HCT116 (cell line): ENCODE data around the gene NR2F2. TPM values are rescaled to one million over a fixed set of nuclear protein-coding genes. Genes with fewer than 3 reads are reported as not detected.

ENCODE experiments used
- ATAC-seq: fragments of 200-7000 bp; cut with Tn5 transposase; 2 replicates; pipeline ENCODE4 v1.9.1; 2020; ENCODE audit warnings: mild to moderate bottlenecking, moderate library complexity
- BruUV-seq: library from RNA; stranded (reverse); fragments of 400-500 nt; replicated peaks from 2 replicates; lab custom pipeline; 2021; lab: Mats Ljungman, UMichigan
- CTCF ChIA-PET: fragments of 300-600 bp; sonication (Branson Sonifier 250); formaldehyde crosslinking; loops from one replicate; lab custom pipeline; 2021; ENCODE audit warnings: antibody characterized with exemption; lab: Charles Lee
- POLR2A ChIA-PET: fragments of 300-600, 350-600 bp; sonication (Branson Sonifier 250); formaldehyde crosslinking; loops from one replicate; lab custom pipeline; 2021; ENCODE audit warnings: antibody characterized with exemption; lab: Charles Lee
- RAD21 ChIA-PET, 2 experiments: fragments of 300-600 bp; sonication (Branson Sonifier 250); formaldehyde crosslinking; loops; one replicate each; lab custom pipeline; 2023; ENCODE audit warnings: low total read pairs in 2 of 2; ENCODE audit not compliant: uncharacterized antibody in 2 of 2, unreplicated experiment in 2 of 2, low non-redundant PET in 1 of 2; lab: Charles Lee
- DNase-seq: peaks from one replicate; pipeline ENCODE4 v3.0.0-alpha.2; 2010; ENCODE audit warnings: low read depth, low spot score
- H2AFZ ChIP-seq: fragments of 200-600 bp; shearing (Covaris generic), sonication (generic); 2 replicates; pipeline ENCODE4 v1.6.1; 2017; ENCODE audit warnings: low read depth, mixed run types, mixed read lengths, antibody characterized with exemption, low read length; ENCODE audit not compliant: poor library complexity, severe bottlenecking
- H3K27ac ChIP-seq: 2 replicates; pipeline ENCODE4 v1.5.1; 2012; ENCODE audit warnings: low read depth, low read length
- H3K27me3 ChIP-seq: fragments of 200-600 bp; sonication (generic); 2 replicates; pipeline ENCODE4 v1.6.1; 2016; ENCODE audit warnings: mixed run types, low read length, mixed read lengths; ENCODE audit not compliant: insufficient read depth
- H3K36me3 ChIP-seq, 2 experiments: fragments of 200-500 bp in 1 of 2; fragments of 200-600 bp in 1 of 2; sonication (Bioruptor generic) in 1 of 2; sonication (generic) in 1 of 2; 2 replicates each; pipeline versions ENCODE4 v1.5.1 to v1.6.1; 2014 to 2016; ENCODE audit warnings: low read length in 2 of 2, inconsistent platforms in 1 of 2, mixed read lengths in 1 of 2, mixed run types in 1 of 2; ENCODE audit not compliant: insufficient read depth in 2 of 2, control insufficient read depth in 1 of 2
- H3K4me1 ChIP-seq, 2 experiments: fragments of 200-600 bp in 1 of 2; sonication (generic) in 1 of 2; 2 replicates each; pipeline versions ENCODE4 v1.5.1 to v1.6.1; 2012 to 2017; ENCODE audit warnings: low read length in 2 of 2, inconsistent platforms in 1 of 2, mild to moderate bottlenecking in 1 of 2, mixed read lengths in 1 of 2, mixed run types in 1 of 2, moderate library complexity in 1 of 2; ENCODE audit not compliant: insufficient read depth in 2 of 2, control insufficient read depth in 1 of 2
- H3K4me2 ChIP-seq: fragments of 200-600 bp; sonication (generic); 2 replicates; pipeline ENCODE4 v1.6.1; 2017; ENCODE audit warnings: mixed run types, low read length, mixed read lengths
- H3K4me3 ChIP-seq, 2 experiments: fragments of 200-600 bp in 1 of 2; sonication (generic) in 1 of 2; replicated peaks in 1 of 2; 2 replicates each; pipeline ENCODE4 v1.5.1; 2011 to 2016; ENCODE audit warnings: low read length in 2 of 2, control low read depth in 1 of 2, low read depth in 1 of 2, mild to moderate bottlenecking in 1 of 2, mixed read lengths in 1 of 2, mixed run types in 1 of 2
- H3K79me2 ChIP-seq: fragments of 200-600 bp; sonication (generic); 2 replicates; pipeline ENCODE4 v1.6.1; 2017; ENCODE audit warnings: mild to moderate bottlenecking, mixed run types, low read length, moderate library complexity, mixed read lengths; ENCODE audit not compliant: insufficient read depth
- H3K9ac ChIP-seq: fragments of 200-600 bp; sonication (generic); 2 replicates; pipeline ENCODE4 v1.6.1; 2016; ENCODE audit warnings: low read length, mixed read lengths
- H3K9me2 ChIP-seq: fragments of 200-600 bp; sonication (generic), shearing (Covaris generic); 2 replicates; pipeline ENCODE4 v1.6.1; 2017; ENCODE audit warnings: mixed run types, mild to moderate bottlenecking, moderate library complexity; ENCODE audit not compliant: insufficient read depth
- H3K9me3 ChIP-seq, 2 experiments: fragments of 200-500 bp in 1 of 2; fragments of 200-600 bp in 1 of 2; sonication (Bioruptor generic) in 1 of 2; sonication (generic) in 1 of 2; 2 replicates each; pipeline ENCODE4 v1.6.1; 2014 to 2017; ENCODE audit warnings: low read length in 2 of 2, mixed read lengths in 2 of 2, inconsistent platforms in 1 of 2, low read depth in 1 of 2, mild to moderate bottlenecking in 1 of 2, mixed run types in 1 of 2, moderate library complexity in 1 of 2; ENCODE audit not compliant: control insufficient read depth in 1 of 2, insufficient read depth in 1 of 2
- H4K20me1 ChIP-seq: fragments of 200-600 bp; sonication (generic), shearing (Covaris generic); 2 replicates; pipeline ENCODE4 v1.6.1; 2017; ENCODE audit warnings: mixed run types, mild to moderate bottlenecking, moderate library complexity; ENCODE audit not compliant: insufficient read depth
- CEBPB ChIP-seq: IDR thresholded peaks from 2 replicates; pipeline ENCODE4 v1.6.1; 2012; ENCODE audit warnings: low read depth
- EGR1 ChIP-seq: IDR thresholded peaks from 2 replicates; pipeline ENCODE4 v1.6.1; 2012; ENCODE audit warnings: low read depth
- POLR2AphosphoS5 ChIP-seq: IDR thresholded peaks from 2 replicates; pipeline ENCODE4 v1.6.1; 2011; ENCODE audit warnings: mild to moderate bottlenecking, low read depth, low read length, moderate library complexity
- RAD21 ChIP-seq: IDR thresholded peaks from 2 replicates; pipeline ENCODE4 v1.6.1; 2012; ENCODE audit warnings: low read depth, mild to moderate bottlenecking
- SP1 ChIP-seq: IDR thresholded peaks from 2 replicates; pipeline ENCODE4 v1.6.1; 2012; ENCODE audit warnings: low read depth
- TCF7L2 ChIP-seq: IDR thresholded peaks from 2 replicates; pipeline ENCODE4 v1.7.0; 2011; ENCODE audit warnings: borderline replicate concordance, inconsistent platforms; ENCODE audit not compliant: insufficient read depth, insufficient read length; ENCODE audit errors: extremely low read depth
- YY1 ChIP-seq: IDR thresholded peaks from 2 replicates; pipeline ENCODE4 v1.6.1; 2011; ENCODE audit warnings: low read length, low read depth, moderate library complexity, mild to moderate bottlenecking; ENCODE audit not compliant: insufficient replicate concordance; ENCODE audit errors: extremely low read depth
- intact Hi-C: fragments of 100-400 bp; cut with micrococcal nuclease; formaldehyde crosslinking; loops from 2 replicates; pipeline ENCODE4 v1.10.0; 2022
- total RNA-seq: library from RNA; stranded (reverse); gene quantifications from one replicate; pipeline ENCODE4 v1.2.1, GENCODE V29; 2021; ENCODE audit not compliant: unreplicated experiment
- TF ChIP-seq, protein P1 (sequence below): IDR thresholded peaks from 2 replicates; pipeline ENCODE4 v1.6.1; 2012; ENCODE audit warnings: low read depth

Gene NR2F2
- total RNA-seq, 1 experiment from 2014 or later = 61.4 TPM

DNA sequence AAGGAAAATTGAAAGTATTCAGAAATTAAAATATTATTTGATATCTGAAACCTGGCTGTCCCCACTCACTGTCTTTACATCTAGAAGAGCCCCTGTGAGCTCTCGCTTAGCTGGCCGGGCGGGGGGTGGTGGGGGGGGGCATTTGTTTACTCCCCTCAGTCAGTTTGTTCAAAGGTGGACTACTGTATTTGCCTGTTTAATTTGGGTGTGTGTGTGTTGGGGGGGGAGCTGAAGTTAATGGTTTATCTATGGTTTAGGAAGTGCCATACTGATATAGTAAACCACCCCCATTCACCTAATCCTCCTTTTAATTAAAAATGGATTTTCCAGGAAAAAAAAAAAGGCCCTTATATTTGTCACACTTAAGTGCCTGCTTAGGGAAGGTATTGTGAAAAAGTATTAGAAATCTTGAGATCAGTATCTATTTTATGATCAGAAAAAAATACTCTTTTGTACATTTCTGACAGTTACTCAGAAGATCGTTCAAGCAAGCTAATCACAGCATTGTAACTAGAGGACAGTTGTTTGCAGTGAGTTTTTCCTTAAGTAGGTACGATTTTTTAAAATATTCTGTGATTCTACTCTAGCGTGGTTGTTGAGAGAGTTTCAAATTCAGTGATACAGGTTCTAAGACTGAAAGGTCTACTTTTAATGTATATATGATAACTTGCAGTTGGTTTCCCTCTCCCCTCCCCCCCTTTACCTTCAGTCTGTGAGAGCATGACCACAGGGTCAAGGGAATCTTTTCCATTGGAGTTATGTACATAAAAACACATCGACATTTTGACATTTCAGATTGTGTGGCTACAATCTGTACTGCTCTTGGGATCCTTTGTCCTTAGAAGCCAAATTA lies 8.5 kb downstream of the NR2F2 start:
- Histone ChIP-seq H3K4me2 (peak overlapping the region; percentile 10; the same call in 1 of the 2 replicates), H3K27ac (no peak overlapping the region), H3K9ac (no peak overlapping the region), H2AFZ (no peak overlapping the region), H3K36me3 (peaks cover 29 to 59% of the 10 kb centered on the region in 2 experiments), H4K20me1 (peaks cover 27% of the 10 kb centered on the region; the same call in 1 of the 2 replicates), H3K9me2 (no peaks in the 10 kb centered on the region), H3K79me2 (peaks cover 99% of the 10 kb centered on the region), H3K4me3 (no peak overlapping the region), H3K9me3 (no peaks in the 10 kb centered on the region), H3K4me1 (peaks cover 17 to 45% of the 10 kb centered on the region in 2 experiments; a peak in 3 of 4 replicates), H3K27me3 (no peaks in the 10 kb centered on the region)
- ChIA-PET RAD21 (no interaction called here), POLR2A (no interaction called here), CTCF (no interaction called here)
- intact Hi-C loops = no loop called here
- no peak for ATAC-seq
- DNase-seq = no peak
- no TSS peak for BruUV-seq
- TF ChIP-seq, protein P1, sequence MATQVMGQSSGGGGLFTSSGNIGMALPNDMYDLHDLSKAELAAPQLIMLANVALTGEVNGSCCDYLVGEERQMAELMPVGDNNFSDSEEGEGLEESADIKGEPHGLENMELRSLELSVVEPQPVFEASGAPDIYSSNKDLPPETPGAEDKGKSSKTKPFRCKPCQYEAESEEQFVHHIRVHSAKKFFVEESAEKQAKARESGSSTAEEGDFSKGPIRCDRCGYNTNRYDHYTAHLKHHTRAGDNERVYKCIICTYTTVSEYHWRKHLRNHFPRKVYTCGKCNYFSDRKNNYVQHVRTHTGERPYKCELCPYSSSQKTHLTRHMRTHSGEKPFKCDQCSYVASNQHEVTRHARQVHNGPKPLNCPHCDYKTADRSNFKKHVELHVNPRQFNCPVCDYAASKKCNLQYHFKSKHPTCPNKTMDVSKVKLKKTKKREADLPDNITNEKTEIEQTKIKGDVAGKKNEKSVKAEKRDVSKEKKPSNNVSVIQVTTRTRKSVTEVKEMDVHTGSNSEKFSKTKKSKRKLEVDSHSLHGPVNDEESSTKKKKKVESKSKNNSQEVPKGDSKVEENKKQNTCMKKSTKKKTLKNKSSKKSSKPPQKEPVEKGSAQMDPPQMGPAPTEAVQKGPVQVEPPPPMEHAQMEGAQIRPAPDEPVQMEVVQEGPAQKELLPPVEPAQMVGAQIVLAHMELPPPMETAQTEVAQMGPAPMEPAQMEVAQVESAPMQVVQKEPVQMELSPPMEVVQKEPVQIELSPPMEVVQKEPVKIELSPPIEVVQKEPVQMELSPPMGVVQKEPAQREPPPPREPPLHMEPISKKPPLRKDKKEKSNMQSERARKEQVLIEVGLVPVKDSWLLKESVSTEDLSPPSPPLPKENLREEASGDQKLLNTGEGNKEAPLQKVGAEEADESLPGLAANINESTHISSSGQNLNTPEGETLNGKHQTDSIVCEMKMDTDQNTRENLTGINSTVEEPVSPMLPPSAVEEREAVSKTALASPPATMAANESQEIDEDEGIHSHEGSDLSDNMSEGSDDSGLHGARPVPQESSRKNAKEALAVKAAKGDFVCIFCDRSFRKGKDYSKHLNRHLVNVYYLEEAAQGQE = no peak
- TF ChIP-seq YY1 = no peak
- no peak for TF ChIP-seq SP1
- TF ChIP-seq EGR1 = no peak
- TF ChIP-seq CEBPB = no peak
- no peak for TF ChIP-seq RAD21
- TF ChIP-seq TCF7L2 = no peak
- TF ChIP-seq POLR2AphosphoS5 = no peak
